Measurements from ENCODE around the gene KRT3.

Gene KRT3

DNA sequence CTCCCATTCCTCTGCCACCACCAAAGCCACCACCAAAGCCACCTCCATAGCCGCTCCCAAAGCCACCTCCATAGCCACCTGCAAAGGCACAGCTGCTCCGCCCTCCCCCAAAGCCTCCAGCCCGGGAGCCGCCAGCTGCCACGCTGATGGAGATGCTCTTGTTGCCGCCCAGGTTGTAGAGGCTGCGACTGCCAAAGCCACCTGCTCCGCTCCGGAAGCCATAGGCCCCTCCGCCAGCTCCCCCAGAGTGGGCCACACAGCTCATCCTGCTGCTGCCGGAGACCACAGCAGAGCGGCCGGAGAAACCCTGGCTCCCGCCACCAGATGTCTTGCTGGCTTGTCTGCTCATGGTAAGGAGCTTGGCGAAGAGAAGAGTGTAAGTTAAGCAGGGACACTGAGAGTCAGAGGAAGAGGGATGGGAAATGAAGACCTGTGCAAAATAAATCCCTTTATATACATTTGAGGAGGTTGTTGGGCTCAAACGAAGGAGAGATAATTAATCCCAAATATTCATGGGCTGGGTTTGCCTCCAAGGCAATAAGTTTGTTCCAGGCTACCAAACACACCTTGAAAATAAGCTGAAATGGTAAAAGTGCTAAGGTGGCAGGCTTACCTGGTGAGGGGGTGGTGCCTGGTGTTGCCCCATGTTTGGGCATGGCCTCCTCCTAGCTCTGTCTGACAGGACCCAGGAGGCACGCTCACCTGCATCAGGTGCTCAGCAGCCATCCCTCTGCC is at the start of gene KRT3:
Gene KRT3, minus strand, starts transcription at position 424 of the 735 bp plus-strand sequence. Its CDS starts 75 bp downstream, at position 349.
- no peak for DNase-seq (ENCODE audit: low spot score)

- no peak for DNase-seq (ENCODE audit: low spot score)
Measured at GRCh38 chr12:52844386-52844785, 48.5 kb upstream of the KRT3 start.

- DNase-seq (ENCODE audit: low spot score) = no peak
Measured at GRCh38 chr12:52839436-52840105, 43.7 kb upstream of the KRT3 start.

DNA sequence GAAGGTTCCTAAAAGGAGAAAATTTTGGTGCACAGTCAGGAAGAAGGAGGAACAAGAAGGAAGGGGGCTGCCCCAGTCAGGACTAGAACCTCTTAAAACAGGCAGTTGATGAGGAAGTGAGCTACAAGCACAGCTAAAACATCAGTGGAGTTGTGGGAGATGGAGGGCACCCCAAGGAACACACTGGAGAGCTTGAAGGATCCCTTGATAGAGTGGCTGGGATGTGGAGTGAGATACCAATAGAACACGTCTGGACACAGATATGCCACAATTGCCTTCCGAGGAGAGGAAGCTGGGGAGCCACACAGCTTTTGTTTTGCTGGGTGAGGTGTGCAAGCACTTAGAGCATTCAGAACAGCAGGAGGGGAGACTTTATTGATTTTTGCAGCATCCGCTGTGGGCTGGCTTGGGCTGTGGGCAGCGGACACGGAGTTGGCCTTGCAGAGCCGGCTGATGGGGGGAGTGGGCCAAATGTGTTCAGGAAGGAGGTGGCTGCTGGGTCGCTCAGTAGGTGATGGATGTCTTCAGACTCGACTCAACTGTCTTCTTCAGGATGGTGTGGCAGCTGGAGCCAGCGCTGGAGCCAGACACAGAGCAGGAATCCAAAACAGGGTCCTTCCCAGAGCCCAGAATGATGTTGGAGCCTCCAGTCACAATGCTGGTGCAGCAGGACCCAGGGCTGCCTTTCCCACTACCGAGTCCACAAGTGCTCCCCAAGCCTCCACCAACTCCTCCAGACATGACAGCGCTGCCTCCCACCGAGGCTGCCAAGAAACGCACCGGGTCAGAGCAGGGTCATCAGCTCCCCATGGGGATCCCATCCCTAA is 42.9 kb upstream of the KRT3 start:
- no peak for DNase-seq (ENCODE audit: low spot score)

GRCh38 chr12:52837781-52838608 is 42.1 kb upstream of the KRT3 start:
- no peak for DNase-seq (ENCODE audit: low spot score)

DNA sequence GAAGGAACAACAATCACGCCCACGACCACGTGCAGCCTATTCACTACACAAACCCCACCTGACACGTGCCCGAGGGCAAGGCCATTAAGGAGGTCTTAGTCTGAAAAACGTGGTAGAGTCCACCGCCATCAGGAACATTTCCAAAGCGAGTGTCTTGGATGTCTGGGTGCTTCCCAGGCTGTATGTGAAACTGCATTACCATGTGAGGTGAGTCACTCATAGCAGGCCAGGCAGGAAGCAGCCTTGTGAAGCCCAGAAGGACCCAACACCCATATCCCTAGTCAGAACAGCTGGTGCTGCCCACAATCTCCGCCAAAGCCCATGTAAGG is 41.5 kb upstream of the KRT3 start:
- DNase-seq (ENCODE audit: low spot score) = no peak

DNA sequence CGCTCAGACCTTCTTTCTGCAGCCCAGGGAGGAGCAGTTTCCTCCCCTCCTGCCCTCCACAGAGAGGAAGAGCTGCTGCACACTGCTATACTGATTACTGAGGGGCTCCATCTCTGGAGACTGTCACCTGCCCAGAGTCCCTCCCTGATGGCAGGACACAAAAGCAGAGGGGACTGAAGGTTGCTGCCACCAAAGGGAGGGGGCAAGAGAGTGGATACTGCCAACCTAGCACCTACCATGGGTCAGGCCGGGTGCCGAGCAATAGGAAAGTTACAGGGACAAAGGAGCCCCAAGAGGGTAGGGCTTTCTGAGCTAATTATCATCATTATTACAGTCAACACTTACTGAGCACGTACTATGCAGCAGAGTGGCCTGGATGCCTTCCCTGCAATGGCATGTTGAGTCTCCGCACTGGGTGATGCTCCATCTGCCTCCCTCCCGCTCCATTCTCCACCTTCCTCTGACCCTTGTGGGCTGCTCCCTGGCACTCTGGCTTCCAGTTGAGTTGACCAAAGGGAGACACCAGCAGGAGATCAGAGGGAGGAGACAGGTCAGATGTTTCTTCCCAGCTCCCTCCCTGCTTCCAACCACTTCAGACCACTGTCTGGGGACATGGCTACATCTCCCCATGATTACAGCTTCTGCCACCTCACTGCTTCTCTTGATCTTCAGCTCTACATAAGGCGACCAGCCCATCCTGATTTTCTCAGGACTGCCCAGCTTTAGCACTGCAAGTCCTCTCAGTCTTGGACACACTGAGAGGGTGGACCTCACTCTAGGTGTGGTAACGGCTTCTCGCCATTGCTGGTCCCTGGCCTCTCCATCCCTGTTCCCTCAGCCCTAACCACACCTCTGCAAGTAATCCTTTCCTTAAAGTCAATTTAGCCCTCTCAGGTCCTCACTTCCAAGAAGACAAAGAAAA is 40.8 kb upstream of the KRT3 start:
- DNase-seq (ENCODE audit: low spot score) = no peak

GRCh38 chr12:52836042-52836466 is 40.1 kb upstream of the KRT3 start:
- DNase-seq (ENCODE audit: low spot score) = no peak

DNA sequence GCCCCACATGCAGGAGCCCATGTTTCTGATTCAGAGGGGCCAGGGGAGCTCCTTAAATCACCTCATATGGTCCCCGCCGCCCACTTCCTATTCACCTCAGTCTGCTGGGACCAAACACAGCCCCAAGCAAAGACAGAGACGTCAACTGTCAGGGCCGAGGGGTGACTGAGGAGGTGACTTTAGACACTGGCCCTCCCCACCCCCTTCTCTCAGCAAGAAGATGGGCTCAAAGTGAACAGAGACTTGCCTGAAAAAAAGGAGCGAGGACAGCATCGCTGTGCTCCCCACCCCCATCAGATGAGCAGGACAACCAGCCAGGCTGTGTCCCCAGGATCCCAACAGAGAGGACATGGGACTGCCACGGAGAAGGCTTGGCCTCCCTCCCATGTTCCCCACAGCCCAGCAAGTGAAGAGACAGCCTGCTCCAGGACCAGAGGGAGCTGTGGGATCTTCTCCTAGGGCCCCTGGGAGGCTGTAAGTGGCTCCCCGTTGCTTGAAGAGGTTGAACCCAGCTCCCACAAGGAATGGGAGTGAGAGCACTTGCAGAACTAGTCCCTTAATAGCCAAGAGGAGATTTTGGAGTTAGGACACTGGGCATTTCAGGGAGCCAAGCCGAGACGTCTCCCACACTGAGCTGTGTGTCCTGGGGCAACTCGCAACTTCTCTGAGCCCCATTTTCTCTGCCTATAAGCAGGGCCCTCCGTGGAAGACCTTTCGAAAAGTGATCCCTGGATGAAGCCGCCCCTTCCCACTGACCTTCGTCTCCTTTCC is 39.5 kb upstream of the KRT3 start:
- no peak for DNase-seq (ENCODE audit: low spot score)

GRCh38 chr12:52834727-52835001 is 38.7 kb upstream of the KRT3 start:
- no peak for DNase-seq (ENCODE audit: low spot score)

- no peak for DNase-seq (ENCODE audit: low spot score)
Measured at GRCh38 chr12:52833922-52834726, 38.2 kb upstream of the KRT3 start, which contains the start of gene KRT79. KRT79 (minus strand) TSS chr12:52834311; CDS start chr12:52834260, 51 bp downstream.

GRCh38 chr12:52832985-52833905 is 37.3 kb upstream of the KRT3 start:
- no peak for DNase-seq (ENCODE audit: low spot score)

DNA sequence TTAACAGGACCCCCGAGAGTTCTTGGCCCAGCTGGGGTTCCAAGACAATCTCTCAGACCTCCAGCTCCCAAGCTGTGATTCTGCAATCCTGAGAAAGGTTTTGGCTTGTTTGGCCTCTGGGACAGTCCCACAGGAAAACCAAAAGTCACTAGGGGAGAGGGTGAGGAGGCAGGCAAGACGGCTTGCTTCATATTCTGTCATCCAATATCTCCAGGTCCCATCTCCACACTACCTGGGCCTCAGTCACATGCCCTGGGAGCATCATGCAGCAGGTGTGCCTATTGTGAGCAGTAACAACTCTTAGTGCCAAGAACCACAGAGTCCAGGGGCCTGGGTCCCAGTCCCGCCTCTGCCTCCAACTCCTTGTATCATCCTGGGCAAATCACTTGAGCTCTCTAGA is 36.5 kb upstream of the KRT3 start:
- no peak for DNase-seq (ENCODE audit: low spot score)

DNA sequence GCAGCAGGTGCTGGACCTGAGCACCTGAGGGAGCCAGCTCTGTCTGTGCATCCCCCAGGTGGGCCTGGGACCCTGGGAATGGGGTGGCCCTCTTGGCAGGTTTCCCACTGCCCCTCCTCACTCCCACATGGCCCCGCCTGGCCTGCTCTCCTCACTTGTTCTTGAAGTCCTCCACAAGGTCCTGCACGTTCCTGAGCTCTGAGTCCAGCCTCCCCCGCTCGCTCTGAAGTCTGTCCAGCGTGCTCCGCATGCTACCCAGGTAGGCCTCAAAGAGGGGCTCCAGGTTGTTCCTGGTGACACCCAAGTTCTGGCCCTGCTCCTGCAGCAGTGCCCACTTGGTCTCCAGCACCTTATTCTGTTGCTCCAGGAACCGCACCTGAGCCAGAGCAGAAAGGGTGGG is 35.3 kb upstream of the KRT3 start:
- no peak for DNase-seq (ENCODE audit: low spot score)

GRCh38 chr12:52829986-52830770 is 34.3 kb upstream of the KRT3 start:
- no peak for DNase-seq (ENCODE audit: low spot score)

DNA sequence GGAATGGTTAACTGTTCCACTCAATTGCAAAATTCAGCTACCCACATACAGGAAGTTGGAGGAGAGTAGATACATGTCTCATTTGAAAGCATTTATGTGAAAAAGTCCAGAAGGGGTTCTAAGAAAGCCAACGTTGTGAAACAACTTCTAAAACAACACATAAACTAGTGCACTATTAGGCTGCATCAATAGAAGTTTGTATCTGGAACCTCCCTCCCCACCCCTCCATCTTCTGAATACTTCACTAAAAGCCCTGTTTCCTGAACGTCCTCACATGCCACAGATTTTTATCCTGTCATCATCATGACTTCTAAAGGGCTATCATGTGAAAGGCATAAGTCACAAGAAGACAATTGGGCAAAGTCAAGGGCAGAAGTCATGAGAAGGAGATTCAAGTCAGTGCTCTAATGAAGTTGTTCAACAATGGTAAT is 32.7 kb upstream of the KRT3 start:
- DNase-seq (ENCODE audit: low spot score) = no peak

DNA sequence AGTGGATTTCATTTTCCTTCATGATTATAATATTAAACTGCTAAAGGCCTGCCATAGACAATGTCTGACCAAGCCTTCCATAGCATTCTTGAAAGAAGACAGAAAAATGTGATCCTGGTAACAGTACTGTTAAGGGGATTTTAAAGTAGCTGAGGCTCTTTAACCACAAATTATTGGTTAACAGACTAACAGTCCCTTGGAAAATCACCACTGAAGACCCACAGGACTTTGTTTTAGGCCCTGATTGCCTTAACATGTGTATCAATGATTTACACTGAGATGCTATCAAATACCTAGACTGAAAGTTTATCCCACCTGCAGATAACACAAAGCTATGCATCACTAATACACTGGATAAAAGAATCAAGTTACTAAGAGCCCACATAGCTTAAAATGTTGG is 32.2 kb upstream of the KRT3 start:
- DNase-seq (ENCODE audit: low spot score) = no peak

Data from putamen (tissue), 1 donor.